Stimulated activated CD4-positive, alpha-beta T cell treated with anti-CD3 and anti-CD28 coated beads, Interleukin-12 subunit alpha, Interleukin-12 subunit beta, amount 100 ng/mL, for 4 hours (primary cell): Measurements from ENCODE around the gene IQGAP1.

Source experiments
- DNase-seq: peaks from one replicate; pipeline ENCODE4 v3.0.0-alpha.2; 2020

The IQGAP1 gene

GRCh38 chr15:90449206-90449735 is 61.2 kb downstream of the IQGAP1 start:
- DNase-seq: no peak

- DNase-seq: no peak
Measured at GRCh38 chr15:90451053-90451850, 63.2 kb downstream of the IQGAP1 start.

GRCh38 chr15:90456236-90456635 is 68.2 kb downstream of the IQGAP1 start:
- no peak for DNase-seq

- DNase-seq: no peak
Measured at GRCh38 chr15:90458061-90458460, 70.0 kb downstream of the IQGAP1 start.

GRCh38 chr15:90459368-90459767 is 71.3 kb downstream of the IQGAP1 start:
- DNase-seq: no peak

GRCh38 chr15:90460142-90460824 is 72.2 kb downstream of the IQGAP1 start:
- DNase-seq: no peak

- DNase-seq: no peak
Measured at GRCh38 chr15:90463381-90463780, 75.3 kb downstream of the IQGAP1 start.

GRCh38 chr15:90465140-90465929 is 77.3 kb downstream of the IQGAP1 start:
- DNase-seq: no peak

- no peak for DNase-seq
Measured at GRCh38 chr15:90465930-90466567, 78.0 kb downstream of the IQGAP1 start.

GRCh38 chr15:90469723-90470122 is 81.7 kb downstream of the IQGAP1 start:
- no peak for DNase-seq

GRCh38 chr15:90470453-90470852 is 82.4 kb downstream of the IQGAP1 start:
- no peak for DNase-seq

- no peak for DNase-seq
Measured at GRCh38 chr15:90471126-90471525, 83.1 kb downstream of the IQGAP1 start.

- DNase-seq: no peak
Measured at GRCh38 chr15:90471769-90472168, 83.7 kb downstream of the IQGAP1 start.

GRCh38 chr15:90478846-90479481 is 90.9 kb downstream of the IQGAP1 start:
- DNase-seq: no peak

- no peak for DNase-seq
Measured at GRCh38 chr15:90479656-90480055, 91.6 kb downstream of the IQGAP1 start.

- DNase-seq: no peak
Measured at GRCh38 chr15:90481023-90481422, 93.0 kb downstream of the IQGAP1 start.

- DNase-seq: peak; percentile 35
Measured at GRCh38 chr15:90482124-90483011, 94.3 kb downstream of the IQGAP1 start.

GRCh38 chr15:90483012-90483307 is 94.9 kb downstream of the IQGAP1 start:
- no peak for DNase-seq

GRCh38 chr15:90483637-90484036 is 95.6 kb downstream of the IQGAP1 start:
- no peak for DNase-seq

- DNase-seq: no peak
Measured at GRCh38 chr15:90487186-90487585, 99.1 kb downstream of the IQGAP1 start.

GRCh38 chr15:90489514-90489913 is 101.5 kb downstream of the IQGAP1 start:
- DNase-seq: no peak
